WERI-Rb-1 (cell line): ENCODE data around the gene HMGA1.

Experiments used
- DNase-seq: peaks from one replicate; pipeline ENCODE4 v3.0.0-alpha.2; 2020
- H3K27ac ChIP-seq: fragments of 250-450 bp; sonication (Bioruptor Pico); 2 replicates; pipeline ENCODE4 v1.5.1; 2020; ENCODE audit warnings: mild to moderate bottlenecking, moderate library complexity
- H3K27me3 ChIP-seq: fragments of 250-450 bp; sonication (Bioruptor Pico); 2 replicates; pipeline ENCODE4 v1.5.1; 2021; ENCODE audit warnings: mild to moderate bottlenecking, low read depth, moderate library complexity; ENCODE audit not compliant: insufficient read depth, severe bottlenecking
- H3K36me3 ChIP-seq: fragments of 250-450 bp; sonication (Bioruptor Pico); 2 replicates; pipeline ENCODE4 v1.5.1; 2020; ENCODE audit warnings: mild to moderate bottlenecking, moderate library complexity
- H3K4me3 ChIP-seq: 2 replicates; pipeline ENCODE4 v1.5.1; 2011; ENCODE audit warnings: low read depth, mild to moderate bottlenecking, control low read depth, low read length
- H3K9me3 ChIP-seq: fragments of 250-450 bp; sonication (Bioruptor Pico); 2 replicates; pipeline ENCODE4 v1.5.1; 2021; ENCODE audit warnings: mild to moderate bottlenecking, moderate library complexity; ENCODE audit not compliant: severe bottlenecking
- CTCF ChIP-seq: IDR thresholded peaks from 2 replicates; pipeline ENCODE4 v1.5.1; 2011; ENCODE audit warnings: low read depth, mild to moderate bottlenecking, control low read depth, inconsistent platforms, low read length

The HMGA1 gene

GRCh38 chr6:34288581-34288980 is 51.9 kb downstream of the HMGA1 start:
- no peak overlapping the region for H3K27ac ChIP-seq
- no peak overlapping the region for H3K4me3 ChIP-seq
- peaks cover 79% of the 10 kb centered on the region for H3K36me3 ChIP-seq
- DNase-seq: no peak
- H3K27me3 ChIP-seq: no peaks in the 10 kb centered on the region
- TF ChIP-seq CTCF: no peak
- H3K9me3 ChIP-seq: no peaks in the 10 kb centered on the region

DNA sequence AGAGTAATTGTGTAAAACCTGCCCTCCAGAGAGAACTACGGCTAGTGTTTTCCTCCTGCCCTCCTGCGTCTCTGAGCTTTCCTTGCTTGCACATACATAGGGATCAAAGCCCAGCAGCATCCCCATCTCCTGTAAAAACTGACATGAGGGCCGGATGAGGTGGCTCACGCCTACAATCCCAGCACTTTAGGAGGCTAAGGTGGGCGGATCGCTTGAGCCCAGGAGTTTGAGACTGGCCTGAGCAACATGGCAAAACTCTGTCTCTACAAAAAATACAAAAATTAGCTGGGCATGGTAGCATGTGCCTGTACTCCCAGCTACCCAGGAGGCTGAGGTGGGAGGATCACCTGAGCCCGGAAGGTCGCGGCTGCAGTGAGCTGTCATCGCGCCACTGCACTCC is 52.5 kb downstream of the HMGA1 start:
- no peaks in the 10 kb centered on the region for H3K27me3 ChIP-seq
- H3K36me3 ChIP-seq: peaks cover 79% of the 10 kb centered on the region
- no peak overlapping the region for H3K27ac ChIP-seq
- no peaks in the 10 kb centered on the region for H3K9me3 ChIP-seq
- H3K4me3 ChIP-seq: no peak overlapping the region
- no peak for DNase-seq
- TF ChIP-seq CTCF: no peak

DNA sequence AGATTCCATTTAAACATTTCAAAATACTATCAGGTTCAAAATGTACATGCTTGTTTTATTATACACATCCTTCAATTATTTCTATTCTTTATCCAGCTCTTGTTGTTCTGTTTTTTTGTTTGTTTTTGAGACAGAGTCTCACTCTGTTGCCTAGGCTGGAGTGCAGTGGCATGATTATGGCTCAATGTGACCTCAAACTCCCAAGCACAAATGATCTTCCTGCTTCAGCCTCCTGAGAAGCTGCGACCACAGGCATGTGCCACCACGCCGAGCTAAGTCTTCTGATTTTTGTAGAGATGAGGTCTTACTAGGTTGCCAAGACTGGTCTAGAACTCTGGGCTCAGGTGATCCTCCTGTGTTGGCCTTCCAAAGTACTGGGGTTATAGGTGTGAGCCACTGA is 56.3 kb downstream of the HMGA1 start:
- no peak overlapping the region for H3K4me3 ChIP-seq
- DNase-seq: no peak
- H3K27me3 ChIP-seq: no peaks in the 10 kb centered on the region
- H3K9me3 ChIP-seq: no peaks in the 10 kb centered on the region
- peaks cover 56% of the 10 kb centered on the region for H3K36me3 ChIP-seq
- no peak for TF ChIP-seq CTCF
- H3K27ac ChIP-seq: no peak overlapping the region

GRCh38 chr6:34295721-34296120 is 59.0 kb downstream of the HMGA1 start:
- Histone ChIP-seq H3K36me3 (peaks cover 47% of the 10 kb centered on the region), H3K4me3 (no peak overlapping the region), H3K27ac (no peak overlapping the region), H3K9me3 (no peaks in the 10 kb centered on the region), H3K27me3 (no peaks in the 10 kb centered on the region)
- no peak for DNase-seq
- TF ChIP-seq CTCF: no peak
